HG03280 (cell line): ENCODE measurements around the gene SLC44A2.

ENCODE experiments used
- ATAC-seq: cut with Tn5 transposase; IDR thresholded peaks from one replicate; pipeline ENCODE4 v1.9.1; 2021; ENCODE audit warnings: mild to moderate bottlenecking, moderate library complexity; ENCODE audit not compliant: unreplicated experiment

The SLC44A2 gene

DNA sequence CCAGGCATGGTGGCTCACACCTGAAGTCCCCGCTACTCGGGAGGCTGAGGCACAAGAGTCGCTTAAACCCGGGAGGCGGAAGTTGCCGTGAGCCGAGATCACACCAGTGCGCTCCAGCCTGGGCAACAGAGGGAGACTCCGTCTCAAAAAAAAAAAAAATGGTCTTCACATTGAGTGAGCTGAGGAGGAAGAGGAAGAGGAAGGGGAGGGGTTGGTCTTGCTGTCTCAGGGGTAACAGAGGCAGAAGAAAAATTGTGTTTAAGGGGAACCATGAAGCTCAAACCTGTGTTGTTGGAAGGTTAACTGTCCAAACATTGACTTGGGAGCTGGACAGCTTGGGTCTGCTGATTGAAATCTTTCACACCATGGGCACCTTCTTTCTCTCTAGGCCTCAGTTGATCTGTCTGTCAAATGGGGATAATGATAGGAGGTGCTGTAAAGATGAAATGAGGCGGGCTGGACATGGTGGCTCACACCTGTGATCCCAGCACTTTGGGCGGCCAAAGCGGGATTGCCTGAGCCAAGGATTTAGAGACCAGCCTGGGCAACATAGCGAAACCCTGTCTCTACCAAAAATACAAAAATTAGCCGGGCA is 9.8 kb upstream of the SLC44A2 start:
- ATAC-seq: no peak

DNA sequence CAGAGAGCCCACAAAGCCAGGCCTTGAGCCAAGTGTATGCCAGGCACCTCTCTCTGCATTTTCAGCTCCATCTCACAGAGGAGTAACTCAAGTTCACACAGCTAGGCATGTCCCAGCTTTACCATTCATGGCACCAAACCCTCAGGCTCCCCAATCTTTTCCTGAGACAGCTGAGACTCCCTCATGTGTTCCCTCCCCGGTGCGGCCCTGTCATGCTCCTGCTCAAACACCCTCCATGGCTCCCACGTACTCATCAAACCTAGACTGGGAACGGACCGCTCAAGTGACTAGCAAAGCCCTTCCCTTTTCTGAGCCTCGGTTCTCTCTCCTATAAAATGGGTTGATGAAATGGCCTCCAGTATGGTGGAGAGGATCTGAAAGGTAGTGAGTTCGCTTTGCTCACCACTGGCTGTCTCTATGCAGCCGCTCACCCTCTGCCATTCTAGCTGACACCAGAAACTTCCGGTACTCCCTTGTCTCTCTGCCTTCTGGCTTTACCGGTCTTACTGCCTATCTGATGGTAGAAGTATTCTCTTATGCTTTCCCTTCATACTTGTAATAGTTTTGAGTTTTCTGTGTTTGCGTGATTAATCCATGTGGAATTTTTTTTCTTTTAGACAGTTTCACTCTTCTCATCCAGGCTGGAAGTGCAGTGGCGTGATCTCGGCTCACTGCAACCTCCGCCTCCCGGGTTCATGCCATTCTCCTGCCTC is 7.8 kb upstream of the SLC44A2 start:
- no peak for ATAC-seq

DNA sequence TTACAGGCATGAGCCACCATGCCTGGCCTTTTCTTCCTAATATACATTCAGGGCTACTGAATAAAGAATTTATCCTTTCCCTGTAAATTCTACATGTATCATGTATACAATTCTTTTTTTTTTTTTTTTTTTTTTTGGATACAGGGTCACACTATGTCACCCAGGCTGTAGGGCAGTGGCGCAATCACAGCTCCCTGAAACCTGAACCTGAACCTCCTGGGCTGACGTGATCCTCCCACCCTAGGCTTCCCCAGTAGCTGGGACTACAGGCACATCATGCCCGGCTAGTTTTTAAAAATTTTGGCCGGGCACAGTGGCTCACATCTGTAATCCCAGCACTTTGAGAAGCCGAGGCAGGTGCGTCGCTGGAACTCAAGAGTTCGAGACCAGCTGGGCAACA is 6.5 kb upstream of the SLC44A2 start:
- no peak for ATAC-seq

DNA sequence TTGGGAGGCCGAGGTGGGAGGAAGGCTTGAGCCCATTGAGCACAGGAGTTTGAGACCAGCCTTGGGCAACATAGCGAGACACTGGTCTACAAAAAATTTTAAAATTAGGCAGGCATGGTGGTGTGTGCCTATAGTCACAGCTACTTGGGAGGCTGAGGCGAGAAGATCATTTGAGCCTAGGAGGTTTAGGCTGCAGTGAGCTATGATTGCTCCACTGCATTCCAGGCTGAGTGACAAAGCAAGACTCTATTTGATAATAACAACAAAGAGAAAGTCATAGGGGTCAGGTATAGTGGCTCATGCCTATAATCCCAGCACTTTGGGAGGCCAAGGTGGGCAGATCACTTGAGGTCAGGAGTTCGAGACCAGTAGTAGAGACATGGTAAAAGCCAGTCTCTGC is 4.6 kb upstream of the SLC44A2 start:
- no peak for ATAC-seq

DNA sequence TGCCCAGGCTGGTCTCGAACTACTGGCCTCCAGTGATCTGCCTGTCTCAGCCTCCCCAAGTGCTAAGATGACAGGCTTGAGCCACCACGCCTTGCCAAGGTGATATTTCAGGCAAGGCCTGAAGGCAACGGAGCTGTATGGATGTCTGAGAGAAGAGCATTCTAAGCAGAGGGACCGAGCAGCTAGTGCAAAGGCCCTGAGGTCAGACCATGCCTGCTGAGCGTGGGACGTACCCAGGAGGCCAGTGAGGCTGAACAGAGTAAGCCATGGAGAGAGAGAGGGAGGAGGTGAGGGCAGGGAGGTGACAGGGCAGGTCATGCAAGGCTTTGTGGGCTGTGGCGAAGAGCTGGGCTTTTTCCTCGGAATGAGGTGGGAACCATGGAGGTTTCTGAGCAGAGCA is 3.4 kb upstream of the SLC44A2 start:
- no peak for ATAC-seq

DNA sequence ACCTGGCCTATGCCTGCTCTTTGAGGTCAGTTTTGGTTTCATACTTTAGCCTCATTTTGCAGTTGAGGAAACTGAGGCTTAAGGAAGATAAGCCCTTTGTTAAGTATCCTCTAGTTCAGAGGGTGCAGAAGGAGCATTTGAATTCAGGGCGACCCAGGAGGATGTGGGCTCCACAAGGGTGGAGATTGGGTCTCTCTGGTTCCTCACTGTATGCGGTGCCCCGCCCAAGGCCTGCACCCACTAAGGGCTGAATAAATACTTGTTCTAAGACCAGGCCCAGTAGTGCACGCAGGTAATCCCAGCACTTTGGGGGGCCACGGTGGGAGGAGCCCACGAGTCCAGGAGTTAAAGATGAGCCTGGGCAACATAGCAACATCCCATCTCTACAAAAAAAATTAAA is 768 bp upstream of the SLC44A2 start:
- no peak for ATAC-seq

DNA sequence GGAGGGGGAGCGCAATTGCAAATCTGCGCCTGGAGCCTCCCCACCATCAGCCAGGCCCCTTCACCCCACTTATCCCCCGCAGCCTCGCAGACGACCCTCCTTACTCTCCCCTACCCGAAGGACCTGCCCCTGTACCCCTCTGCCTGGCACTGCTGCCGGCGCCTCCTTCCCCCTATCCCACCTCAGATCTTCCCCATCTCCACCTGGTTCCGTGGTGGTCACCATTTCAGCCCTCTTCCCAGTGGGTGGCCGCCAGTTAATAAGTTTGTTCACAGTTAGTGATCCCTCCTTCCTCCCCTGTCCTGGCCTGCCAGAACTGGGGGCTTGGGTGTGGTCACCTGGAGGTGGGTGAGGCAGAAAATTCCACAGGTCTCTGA is 397 bp downstream of the SLC44A2 start:
- no peak for ATAC-seq

DNA sequence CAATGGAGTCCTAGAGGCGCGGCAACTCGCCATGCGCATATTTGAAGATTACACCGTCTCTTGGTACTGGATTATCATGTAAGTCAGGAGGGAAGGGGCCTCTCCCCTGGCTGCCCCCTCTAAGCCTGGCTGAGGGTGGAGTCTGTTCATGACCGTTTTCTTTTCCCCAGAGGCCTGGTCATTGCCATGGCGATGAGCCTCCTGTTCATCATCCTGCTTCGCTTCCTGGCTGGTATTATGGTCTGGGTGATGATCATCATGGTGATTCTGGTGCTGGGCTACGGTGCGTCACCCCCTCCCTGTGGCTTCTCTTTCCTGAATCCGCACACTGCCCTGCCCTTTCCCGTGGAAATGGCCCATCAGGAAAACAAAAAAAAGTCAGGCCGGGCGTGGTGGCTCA is 6.5 kb downstream of the SLC44A2 start:
- no peak for ATAC-seq

DNA sequence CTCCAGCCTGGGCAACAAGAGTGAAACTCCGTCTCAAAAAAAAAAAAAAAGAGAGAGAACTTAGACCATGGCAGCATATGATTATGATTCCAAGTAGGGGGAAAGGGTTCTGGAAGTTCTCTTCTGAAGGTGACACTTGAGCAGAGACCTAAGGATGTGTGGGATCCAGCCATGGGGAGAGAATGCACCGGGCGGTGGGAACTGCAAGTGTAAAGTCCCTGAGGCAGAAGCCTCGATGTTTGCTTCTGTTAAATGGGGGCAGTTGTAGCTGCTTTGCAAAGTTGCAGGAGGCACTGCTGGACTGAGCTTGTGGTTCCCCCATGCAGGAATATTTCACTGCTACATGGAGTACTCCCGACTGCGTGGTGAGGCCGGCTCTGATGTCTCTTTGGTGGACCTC is 9.1 kb downstream of the SLC44A2 start:
- ATAC-seq: no peak

DNA sequence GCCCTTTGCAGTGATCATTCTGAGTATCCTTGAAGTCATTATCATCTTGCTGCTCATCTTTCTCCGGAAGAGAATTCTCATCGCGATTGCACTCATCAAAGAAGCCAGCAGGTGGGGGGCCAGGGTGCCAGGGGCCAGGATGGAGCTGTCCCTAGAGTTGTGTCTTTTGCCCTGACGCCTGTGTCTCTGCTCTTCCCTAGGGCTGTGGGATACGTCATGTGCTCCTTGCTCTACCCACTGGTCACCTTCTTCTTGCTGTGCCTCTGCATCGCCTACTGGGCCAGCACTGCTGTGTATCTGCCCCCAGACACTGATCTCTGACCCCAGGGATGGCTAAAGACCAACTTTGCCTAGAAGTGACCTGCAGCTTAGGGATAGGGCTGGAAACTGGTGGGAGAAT is 9.6 kb downstream of the SLC44A2 start:
- no peak for ATAC-seq

DNA sequence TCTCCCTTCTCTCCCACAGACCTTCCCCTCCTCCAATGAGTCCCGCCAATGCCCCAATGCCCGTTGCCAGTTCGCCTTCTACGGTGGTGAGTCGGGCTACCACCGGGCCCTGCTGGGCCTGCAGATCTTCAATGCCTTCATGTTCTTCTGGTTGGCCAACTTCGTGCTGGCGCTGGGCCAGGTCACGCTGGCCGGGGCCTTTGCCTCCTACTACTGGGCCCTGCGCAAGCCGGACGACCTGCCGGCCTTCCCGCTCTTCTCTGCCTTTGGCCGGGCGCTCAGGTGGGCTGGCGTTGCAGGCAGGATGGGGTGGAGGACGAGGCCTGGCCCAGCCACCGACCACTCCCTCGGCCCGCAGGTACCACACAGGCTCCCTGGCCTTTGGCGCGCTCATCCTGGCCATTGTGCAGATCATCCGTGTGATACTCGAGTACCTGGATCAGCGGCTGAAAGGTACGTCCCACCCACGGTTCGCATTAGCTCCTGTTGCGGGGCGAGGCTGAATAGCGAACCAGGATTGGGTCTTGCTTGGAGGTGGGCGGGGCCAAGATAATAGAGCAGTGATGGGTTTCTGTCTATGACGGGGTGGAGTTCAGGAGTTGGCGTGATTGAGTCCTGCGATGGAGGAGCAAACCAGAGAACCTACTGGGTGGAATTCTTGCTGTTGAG is 11.1 kb downstream of the SLC44A2 start:
- ATAC-seq: no peak

DNA sequence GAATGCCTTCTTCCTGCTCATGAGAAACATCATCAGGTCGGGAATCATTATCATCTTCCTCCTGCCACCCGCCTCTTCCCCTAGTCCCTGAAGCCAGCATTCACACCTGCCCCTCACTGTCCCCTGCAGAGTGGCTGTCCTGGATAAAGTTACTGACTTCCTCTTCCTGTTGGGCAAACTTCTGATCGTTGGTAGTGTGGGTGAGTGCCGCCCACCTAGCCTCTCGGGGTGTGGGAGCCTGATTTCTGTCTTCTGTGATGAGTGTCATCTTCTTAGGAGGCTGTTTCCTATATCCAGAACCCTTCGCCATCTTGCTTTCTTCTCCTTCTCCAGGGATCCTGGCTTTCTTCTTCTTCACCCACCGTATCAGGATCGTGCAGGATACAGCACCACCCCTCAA is 12.5 kb downstream of the SLC44A2 start:
- no peak for ATAC-seq

DNA sequence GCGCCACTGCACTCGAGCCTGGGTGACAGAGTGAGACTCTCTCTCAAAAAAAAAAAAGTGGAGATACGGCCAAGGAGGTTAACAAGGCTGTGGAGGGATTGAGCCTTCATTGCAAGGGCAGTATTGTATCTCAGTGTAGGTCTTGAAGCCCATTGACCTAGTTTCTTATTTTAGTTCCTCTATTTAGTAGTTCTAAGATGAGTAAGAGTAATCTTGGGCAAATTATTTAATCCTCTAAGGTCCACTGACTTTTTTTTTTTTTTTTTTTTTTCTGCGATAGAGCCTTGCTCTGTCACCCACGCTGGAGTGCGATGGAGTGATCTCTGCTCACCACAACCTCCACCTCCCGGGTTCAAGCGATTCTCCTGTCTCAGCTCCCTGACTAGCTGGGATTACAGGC is 14.5 kb downstream of the SLC44A2 start:
- ATAC-seq: no peak

DNA sequence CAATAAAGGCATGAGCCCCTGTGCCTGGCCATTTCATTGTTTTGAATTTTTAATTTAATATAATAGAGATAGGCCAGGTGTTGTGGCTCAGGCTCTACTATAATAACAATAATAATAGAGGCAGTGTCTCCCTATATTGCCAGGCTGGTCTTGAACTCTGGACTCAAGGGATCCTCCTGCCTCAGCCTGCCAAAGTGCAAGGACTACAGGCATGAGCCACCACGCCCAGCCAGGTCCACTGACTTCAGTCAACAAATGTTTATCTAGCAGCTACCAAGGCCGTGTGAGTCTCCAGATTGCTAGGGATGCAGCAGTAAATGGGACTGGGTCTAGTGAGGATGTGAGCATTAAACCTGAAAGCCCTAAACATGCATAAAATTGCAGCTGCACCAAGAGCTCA is 15.0 kb downstream of the SLC44A2 start:
- no peak for ATAC-seq

DNA sequence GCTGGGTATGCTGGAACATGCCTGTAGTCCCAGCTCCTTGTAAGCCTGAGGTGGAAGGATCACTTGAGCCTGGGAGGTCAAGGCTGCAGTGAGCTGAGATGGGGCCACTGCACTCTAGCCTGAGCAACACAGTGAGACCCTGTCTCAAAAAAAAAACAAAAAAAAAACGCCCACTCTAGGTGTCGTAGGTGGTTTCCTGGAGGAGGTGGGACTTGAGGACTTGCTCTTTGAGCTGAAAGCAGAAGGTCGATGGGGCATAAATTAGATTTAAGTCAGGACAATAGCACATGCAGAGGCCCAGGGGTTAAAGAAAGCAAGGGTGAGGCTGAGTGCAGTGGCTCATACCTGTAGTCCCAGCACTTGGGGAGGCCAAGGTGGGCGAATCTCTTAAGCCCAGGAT is 15.9 kb downstream of the SLC44A2 start:
- ATAC-seq: no peak

DNA sequence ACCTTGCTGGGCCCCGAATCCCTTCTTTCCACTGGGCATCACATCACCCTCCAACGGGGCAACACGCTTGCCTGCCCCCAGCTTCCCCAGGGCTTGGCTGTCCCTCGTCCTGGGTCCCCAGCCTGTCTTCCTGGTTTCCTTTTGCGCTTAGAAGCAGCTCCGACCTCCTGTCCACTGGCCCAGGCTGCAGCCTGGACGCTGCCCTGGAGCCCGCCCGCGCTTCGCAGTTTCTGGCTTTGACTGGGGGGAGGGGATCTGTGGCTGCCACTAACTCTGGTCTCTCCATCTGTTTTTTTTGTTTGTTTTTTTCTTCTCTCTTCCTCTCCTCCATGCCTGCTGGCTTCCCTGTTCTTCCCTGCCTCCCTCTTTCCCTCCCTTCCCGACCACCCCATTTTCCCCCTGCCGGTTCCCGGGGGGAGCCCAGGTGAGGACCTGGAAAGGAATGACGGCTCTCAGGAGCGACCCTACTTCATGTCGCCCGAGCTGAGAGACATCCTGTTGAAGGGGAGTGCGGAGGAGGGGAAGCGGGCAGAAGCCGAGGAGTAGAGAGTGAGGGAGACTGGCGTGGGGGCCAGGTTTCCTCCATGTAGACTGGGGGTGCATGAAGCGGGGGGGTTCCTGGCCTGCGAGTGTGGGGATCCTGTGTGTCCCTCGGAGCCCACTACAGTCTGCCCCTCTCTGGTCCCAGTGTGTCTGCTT is 17.3 kb downstream of the SLC44A2 start:
- ATAC-seq: no peak

DNA sequence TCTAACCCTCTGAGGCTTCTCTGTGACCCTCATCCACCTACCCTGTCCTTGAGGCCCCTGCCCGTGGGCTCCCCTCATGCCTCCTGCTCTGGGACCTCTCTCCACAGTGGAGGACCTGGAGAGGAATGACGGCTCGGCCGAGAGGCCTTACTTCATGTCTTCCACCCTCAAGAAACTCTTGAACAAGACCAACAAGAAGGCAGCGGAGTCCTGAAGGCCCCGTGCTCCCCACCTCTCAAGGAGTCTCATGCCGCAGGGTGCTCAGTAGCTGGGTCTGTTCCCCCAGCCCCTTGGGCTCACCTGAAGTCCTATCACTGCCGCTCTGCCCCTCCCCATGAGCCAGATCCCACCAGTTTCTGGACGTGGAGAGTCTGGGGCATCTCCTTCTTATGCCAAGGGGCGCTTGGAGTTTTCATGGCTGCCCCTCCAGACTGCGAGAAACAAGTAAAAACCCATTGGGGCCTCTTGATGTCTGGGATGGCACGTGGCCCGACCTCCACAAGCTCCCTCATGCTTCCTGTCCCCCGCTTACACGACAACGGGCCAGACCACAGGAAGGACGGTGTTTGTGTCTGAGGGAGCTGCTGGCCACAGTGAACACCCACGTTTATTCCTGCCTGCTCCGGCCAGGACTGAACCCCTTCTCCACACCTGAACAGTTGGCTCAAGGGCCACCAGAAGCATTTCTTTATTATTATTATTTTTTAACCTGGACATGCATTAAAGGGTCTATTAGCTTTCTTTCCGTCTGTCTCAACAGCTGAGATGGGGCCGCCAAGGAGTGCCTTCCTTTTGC is 18.0 kb downstream of the SLC44A2 start:
- ATAC-seq: no peak

DNA sequence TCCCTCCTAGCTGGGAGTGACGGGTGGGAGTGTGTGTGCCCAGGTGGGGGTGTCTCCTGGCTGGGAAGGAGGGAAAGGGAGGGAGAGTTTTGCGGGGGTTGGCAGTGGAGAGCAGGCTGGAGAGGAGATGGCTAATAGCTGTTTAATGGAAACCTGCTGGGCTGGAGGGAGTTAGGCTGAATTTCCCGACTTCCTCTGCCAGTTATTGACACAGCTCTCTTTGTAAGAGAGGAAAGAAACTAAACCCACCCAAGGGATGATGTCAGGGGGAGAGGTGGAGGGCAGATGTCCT is 18.6 kb downstream of the SLC44A2 start:
- no peak for ATAC-seq

DNA sequence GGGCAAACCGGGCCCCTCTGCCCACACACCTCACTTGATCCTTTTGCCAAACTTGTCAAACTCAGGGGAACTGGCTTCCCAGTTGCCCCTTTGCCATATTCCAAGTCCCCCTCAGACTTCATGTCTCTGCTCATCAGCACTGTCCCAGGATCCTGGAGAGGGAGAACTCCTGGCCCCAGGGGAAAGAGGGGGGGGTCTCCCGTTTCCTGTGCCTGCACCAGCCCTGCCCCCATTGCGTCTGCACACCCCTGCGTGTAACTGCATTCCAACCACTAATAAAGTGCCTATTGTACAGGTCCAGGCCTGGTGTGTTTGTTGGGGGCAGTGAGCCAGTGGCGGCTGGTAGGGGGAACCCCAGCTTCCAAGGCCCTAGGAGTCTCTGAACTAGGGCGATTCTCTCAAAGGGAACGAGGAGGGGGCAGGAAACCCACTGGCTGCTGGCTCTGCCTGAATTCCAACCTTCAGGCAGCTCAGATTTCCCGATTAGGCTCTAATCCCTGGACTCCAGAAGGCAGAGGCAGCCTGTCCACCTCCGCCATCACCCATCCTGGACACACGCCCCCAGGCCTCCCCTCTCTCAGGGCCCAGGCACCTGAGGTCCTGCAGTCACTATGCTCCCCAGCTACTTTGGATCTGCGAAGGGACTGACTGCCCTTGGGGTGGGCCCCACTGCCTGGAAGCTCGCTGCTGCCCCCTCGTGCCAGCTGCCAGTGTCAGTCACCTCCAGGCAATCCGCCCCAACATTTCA is 19.1 kb downstream of the SLC44A2 start:
- ATAC-seq: no peak

DNA sequence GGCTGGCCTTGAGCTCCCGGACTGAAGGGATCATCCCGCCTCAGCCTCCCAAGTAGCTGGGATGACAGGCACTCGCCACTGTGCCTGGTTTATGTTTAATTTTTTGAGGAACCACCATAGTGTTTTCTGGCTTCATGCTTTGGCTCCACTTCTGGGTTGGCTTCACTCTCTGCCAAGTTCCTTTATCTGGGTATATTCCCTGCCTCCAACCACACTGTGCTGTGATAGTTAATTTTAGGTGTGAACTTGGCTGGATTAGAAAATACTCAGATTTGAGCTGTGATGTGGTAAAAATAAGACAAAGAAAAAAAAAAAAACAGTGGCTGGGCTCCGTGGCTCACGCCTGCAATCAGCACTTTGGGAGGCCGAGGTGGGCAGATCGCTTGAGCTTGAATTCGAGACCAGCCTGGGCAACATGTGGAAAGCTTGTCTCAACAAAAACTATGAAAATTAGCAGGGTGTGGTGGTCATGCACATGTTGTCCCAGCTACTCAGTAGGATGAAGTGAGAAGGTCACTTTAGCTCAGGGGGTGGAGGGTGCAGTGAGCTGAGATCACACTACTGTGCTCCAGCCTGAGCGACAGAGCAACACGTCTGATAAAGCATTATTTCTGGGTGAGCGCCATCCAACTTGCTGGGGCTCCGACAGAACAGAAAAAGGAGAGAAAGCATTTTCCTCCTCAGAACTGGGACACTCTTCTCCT is 21.3 kb downstream of the SLC44A2 start:
- no peak for ATAC-seq
